Activated naive CD4-positive, alpha-beta T cell (primary cell): ENCODE data around the gene NR2E1.

ENCODE experiments used
- DNase-seq, 4 experiments: peaks; one replicate each; lab custom pipeline; 2025; lab: John Stamatoyannopoulos, UW

Gene NR2E1

DNA sequence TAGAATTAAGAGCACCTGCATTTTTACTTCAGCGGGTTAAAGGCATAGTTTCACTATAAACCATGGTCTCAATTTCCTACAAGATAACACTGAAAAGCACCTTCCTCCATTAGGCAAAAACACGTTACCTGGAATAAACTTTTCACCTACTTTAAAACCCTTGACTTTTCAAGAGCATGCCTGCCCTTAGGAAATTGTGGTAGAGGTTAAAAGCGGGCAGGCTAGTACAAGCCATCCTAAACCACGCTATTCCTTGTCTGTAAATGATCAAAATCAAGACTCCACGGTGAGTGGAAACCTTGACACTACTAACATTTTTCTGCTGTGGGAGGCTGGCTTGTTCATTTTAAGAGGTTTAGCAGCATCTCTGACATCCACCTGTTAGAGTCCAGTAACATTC is 43.9 kb downstream of the NR2E1 start:
- no peak for DNase-seq

DNA sequence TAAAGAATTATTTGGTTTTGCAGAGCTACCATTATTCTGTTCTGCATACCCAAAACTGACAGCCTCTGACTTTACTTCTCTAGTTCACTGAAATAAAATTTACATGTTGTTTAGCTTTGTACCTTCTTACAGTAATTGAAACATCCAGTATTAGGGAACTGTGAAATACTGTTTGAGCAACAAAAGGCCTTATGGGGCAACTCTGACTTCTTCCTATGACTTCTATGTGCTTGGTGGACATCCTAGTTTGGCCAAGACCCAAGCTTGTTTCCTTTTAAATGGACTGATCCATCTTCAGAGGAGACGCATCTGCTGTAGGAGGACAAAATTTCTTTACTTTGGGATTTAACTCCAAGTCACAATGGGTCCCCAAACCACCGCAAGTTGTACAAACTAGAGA is 44.7 kb downstream of the NR2E1 start:
- no peak for DNase-seq

DNA sequence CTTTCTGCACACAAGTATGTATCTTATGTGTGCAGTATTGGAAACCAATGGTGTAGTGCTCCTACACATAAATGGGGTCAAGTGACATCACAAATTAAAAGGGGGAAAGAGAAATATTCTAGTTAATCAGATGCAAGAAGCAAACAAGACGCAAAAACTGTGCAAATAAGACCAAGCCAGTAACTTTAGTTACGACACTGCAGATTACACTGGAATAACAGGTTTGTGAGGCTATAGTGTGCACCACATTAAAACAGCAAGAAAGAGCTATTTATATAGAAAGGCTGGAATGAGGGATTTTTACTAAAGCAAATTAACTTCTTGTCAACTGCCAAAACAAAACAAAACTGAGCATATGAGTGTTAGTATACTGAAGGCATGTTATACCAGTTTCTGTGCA is 45.8 kb downstream of the NR2E1 start:
- no peak for DNase-seq

DNA sequence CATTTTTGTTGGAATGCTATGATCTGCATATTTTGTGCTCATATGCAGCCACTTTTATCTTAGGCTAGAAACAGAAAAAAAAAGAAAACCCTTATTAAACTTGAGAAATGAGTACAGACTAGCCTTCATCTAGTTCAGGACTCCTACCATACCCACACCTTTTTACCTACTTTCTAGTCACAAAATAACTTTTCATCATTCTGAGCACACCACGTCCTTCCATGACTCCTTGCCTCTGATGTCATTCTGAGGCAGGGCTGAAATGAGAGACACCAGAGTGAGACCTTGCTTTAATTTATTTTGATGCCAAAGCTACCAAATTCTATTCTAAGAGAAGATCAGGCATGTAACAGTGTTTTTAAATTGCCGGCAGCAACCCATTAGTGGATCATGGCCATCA is 56.2 kb downstream of the NR2E1 start:
- DNase-seq, result no peak

DNA sequence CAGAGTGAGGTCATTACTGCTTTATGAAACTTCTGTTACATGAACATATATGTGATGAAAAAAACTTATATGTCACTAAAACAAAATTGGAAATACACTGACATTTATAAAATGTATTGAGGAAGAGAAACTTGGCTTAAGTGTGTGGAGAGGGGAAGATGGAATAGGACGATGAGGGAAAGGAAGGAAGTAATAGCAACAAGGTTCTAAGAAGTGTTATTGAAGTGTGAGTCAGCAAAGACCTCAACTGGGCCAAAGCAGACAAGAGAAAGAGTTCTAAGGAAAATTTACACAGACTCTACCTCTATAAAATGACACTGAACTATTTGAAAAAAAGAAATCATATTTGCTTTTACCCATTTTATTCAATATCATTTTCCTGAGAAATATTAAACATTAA is 56.7 kb downstream of the NR2E1 start:
- no peak for DNase-seq

DNA sequence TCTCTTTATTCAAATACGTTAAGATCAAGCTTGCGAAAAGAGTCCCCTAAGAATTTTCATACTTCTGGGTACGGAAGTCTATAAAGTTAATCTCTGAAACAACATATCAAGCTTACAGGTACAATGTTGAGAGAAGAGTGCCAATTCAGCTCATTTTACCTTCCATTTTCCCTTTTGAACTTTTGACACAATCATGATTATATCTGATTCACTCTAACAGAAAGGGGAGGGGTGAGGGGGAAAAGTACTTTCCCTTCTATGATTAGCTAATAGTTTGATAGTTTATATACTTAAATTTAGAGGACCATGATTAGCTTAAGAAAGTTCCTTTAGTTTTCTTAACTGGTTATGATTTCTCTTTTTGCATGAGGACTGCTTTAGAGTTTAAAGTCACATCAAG is 61.5 kb downstream of the NR2E1 start:
- DNase-seq, result no peak

DNA sequence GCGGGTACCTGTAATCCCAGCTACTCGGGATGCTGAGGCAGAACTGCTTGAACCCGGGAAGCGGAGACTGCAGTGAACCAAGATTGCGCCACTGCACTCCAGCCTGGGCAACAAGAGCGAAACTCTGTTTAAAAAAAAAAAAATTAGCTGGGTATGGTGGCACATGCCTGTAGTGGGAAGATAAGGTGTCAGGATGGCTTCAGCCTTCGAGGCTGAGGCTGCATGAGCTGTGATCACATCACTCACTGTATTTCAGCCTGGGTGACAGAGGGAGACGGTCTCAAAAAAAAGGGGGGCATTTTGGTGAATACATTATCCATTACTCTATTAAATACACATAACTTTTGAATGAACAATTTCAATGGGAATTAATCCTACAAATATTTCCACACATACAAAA is 62.6 kb downstream of the NR2E1 start:
- no peak for DNase-seq

DNA sequence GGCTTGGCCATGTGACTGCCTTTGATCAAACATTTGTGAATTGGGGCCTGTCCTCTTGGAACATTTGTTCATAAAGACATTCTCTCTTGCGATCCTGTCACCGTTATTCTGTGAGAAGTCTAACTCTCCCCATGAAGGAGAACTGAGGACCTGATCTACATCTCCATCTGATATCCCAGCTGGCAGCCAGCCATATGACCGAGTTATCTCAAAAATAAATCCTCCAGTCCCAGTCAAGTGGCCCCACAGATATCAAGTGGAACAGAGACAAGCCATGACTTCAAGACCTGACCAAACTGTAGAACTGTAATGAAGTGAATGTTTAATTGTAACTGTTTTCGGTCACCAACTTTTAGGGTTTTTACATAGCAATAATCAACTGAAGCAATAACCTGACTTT is 69.3 kb downstream of the NR2E1 start:
- no peak for DNase-seq

DNA sequence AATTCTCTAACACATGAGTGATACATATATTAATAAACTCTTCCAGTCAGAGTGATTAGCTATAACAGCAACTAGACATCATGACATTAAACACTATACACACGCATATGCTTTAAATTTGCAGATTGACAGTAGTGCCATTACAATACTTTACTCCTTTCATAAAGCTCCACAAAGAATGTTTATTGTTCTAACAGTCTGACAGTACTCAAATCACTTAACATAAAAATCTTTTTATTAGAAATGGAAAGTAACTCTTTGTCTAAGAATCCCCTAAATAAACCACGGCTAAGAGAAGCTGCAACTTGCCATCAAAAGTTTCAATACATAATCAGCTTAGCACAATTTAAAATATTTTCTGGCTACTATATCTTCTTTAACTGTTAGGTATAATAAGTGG is 71.0 kb downstream of the NR2E1 start:
- no peak for DNase-seq

DNA sequence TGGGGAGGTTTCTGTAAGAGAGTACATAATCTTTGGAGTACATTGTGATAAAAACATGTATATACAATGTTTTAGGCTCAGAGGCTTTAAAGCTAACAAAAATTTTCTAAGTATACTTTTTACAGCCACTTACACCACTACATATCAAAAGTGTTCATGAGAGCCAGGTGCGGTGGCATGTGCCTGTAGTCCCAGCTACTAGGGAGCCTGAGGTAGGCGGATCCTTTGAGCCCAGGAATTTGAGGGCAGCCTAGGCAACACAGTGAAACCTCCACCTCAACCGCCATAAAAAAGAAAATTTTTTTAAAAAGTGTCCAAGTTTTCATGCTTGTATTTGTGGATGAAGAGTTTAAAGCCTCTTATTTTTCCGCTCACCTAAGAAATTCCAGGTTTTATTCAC is 72.5 kb downstream of the NR2E1 start:
- no peak for DNase-seq
